HCT116 (cell line): ENCODE data around the gene CBFA2T3. TPM values are rescaled to one million over a fixed set of nuclear protein-coding genes. Genes with fewer than 3 reads are reported as not detected.

Experiments
- ATAC-seq: fragments of 200-7000 bp; cut with Tn5 transposase; 2 replicates; pipeline ENCODE4 v1.9.1; 2020; ENCODE audit warnings: mild to moderate bottlenecking, moderate library complexity
- BruUV-seq: library from RNA; stranded (reverse); fragments of 400-500 nt; replicated peaks from 2 replicates; lab custom pipeline; 2021; lab: Mats Ljungman, UMichigan
- CTCF ChIA-PET: fragments of 300-600 bp; sonication (Branson Sonifier 250); formaldehyde crosslinking; loops from one replicate; lab custom pipeline; 2021; ENCODE audit warnings: antibody characterized with exemption; lab: Charles Lee
- POLR2A ChIA-PET: fragments of 300-600, 350-600 bp; sonication (Branson Sonifier 250); formaldehyde crosslinking; loops from one replicate; lab custom pipeline; 2021; ENCODE audit warnings: antibody characterized with exemption; lab: Charles Lee
- RAD21 ChIA-PET, 2 experiments: fragments of 300-600 bp; sonication (Branson Sonifier 250); formaldehyde crosslinking; loops; one replicate each; lab custom pipeline; 2023; ENCODE audit warnings: low total read pairs in 2 of 2; ENCODE audit not compliant: uncharacterized antibody in 2 of 2, unreplicated experiment in 2 of 2, low non-redundant PET in 1 of 2; lab: Charles Lee
- DNase-seq: peaks from one replicate; pipeline ENCODE4 v3.0.0-alpha.2; 2010; ENCODE audit warnings: low read depth, low spot score
- H2AFZ ChIP-seq: fragments of 200-600 bp; shearing (Covaris generic), sonication (generic); 2 replicates; pipeline ENCODE4 v1.6.1; 2017; ENCODE audit warnings: low read depth, mixed run types, mixed read lengths, antibody characterized with exemption, low read length; ENCODE audit not compliant: poor library complexity, severe bottlenecking
- H3K27ac ChIP-seq: 2 replicates; pipeline ENCODE4 v1.5.1; 2012; ENCODE audit warnings: low read depth, low read length
- H3K27me3 ChIP-seq: fragments of 200-600 bp; sonication (generic); 2 replicates; pipeline ENCODE4 v1.6.1; 2016; ENCODE audit warnings: mixed run types, low read length, mixed read lengths; ENCODE audit not compliant: insufficient read depth
- H3K36me3 ChIP-seq, 2 experiments: fragments of 200-500 bp in 1 of 2; fragments of 200-600 bp in 1 of 2; sonication (Bioruptor generic) in 1 of 2; sonication (generic) in 1 of 2; 2 replicates each; pipeline versions ENCODE4 v1.5.1 to v1.6.1; 2014 to 2016; ENCODE audit warnings: low read length in 2 of 2, inconsistent platforms in 1 of 2, mixed read lengths in 1 of 2, mixed run types in 1 of 2; ENCODE audit not compliant: insufficient read depth in 2 of 2, control insufficient read depth in 1 of 2
- H3K4me1 ChIP-seq, 2 experiments: fragments of 200-600 bp in 1 of 2; sonication (generic) in 1 of 2; 2 replicates each; pipeline versions ENCODE4 v1.5.1 to v1.6.1; 2012 to 2017; ENCODE audit warnings: low read length in 2 of 2, inconsistent platforms in 1 of 2, mild to moderate bottlenecking in 1 of 2, mixed read lengths in 1 of 2, mixed run types in 1 of 2, moderate library complexity in 1 of 2; ENCODE audit not compliant: insufficient read depth in 2 of 2, control insufficient read depth in 1 of 2
- H3K4me2 ChIP-seq: fragments of 200-600 bp; sonication (generic); 2 replicates; pipeline ENCODE4 v1.6.1; 2017; ENCODE audit warnings: mixed run types, low read length, mixed read lengths
- H3K4me3 ChIP-seq, 2 experiments: fragments of 200-600 bp in 1 of 2; sonication (generic) in 1 of 2; replicated peaks in 1 of 2; 2 replicates each; pipeline ENCODE4 v1.5.1; 2011 to 2016; ENCODE audit warnings: low read length in 2 of 2, control low read depth in 1 of 2, low read depth in 1 of 2, mild to moderate bottlenecking in 1 of 2, mixed read lengths in 1 of 2, mixed run types in 1 of 2
- H3K79me2 ChIP-seq: fragments of 200-600 bp; sonication (generic); 2 replicates; pipeline ENCODE4 v1.6.1; 2017; ENCODE audit warnings: mild to moderate bottlenecking, mixed run types, low read length, moderate library complexity, mixed read lengths; ENCODE audit not compliant: insufficient read depth
- H3K9ac ChIP-seq: fragments of 200-600 bp; sonication (generic); 2 replicates; pipeline ENCODE4 v1.6.1; 2016; ENCODE audit warnings: low read length, mixed read lengths
- H3K9me2 ChIP-seq: fragments of 200-600 bp; sonication (generic), shearing (Covaris generic); 2 replicates; pipeline ENCODE4 v1.6.1; 2017; ENCODE audit warnings: mixed run types, mild to moderate bottlenecking, moderate library complexity; ENCODE audit not compliant: insufficient read depth
- H3K9me3 ChIP-seq, 2 experiments: fragments of 200-500 bp in 1 of 2; fragments of 200-600 bp in 1 of 2; sonication (Bioruptor generic) in 1 of 2; sonication (generic) in 1 of 2; 2 replicates each; pipeline ENCODE4 v1.6.1; 2014 to 2017; ENCODE audit warnings: low read length in 2 of 2, mixed read lengths in 2 of 2, inconsistent platforms in 1 of 2, low read depth in 1 of 2, mild to moderate bottlenecking in 1 of 2, mixed run types in 1 of 2, moderate library complexity in 1 of 2; ENCODE audit not compliant: control insufficient read depth in 1 of 2, insufficient read depth in 1 of 2
- H4K20me1 ChIP-seq: fragments of 200-600 bp; sonication (generic), shearing (Covaris generic); 2 replicates; pipeline ENCODE4 v1.6.1; 2017; ENCODE audit warnings: mixed run types, mild to moderate bottlenecking, moderate library complexity; ENCODE audit not compliant: insufficient read depth
- ATF3 ChIP-seq: IDR thresholded peaks from 2 replicates; pipeline ENCODE4 v1.6.1; 2012
- CBX3 ChIP-seq: IDR thresholded peaks from 2 replicates; pipeline ENCODE4 v1.6.1; 2012; ENCODE audit warnings: low read depth
- CEBPB ChIP-seq: IDR thresholded peaks from 2 replicates; pipeline ENCODE4 v1.6.1; 2012; ENCODE audit warnings: low read depth
- CTCF ChIP-seq, 3 experiments: fragments of 200-600 bp in 1 of 3; sonication (generic) in 1 of 3; IDR thresholded peaks in 2 of 3; conservative IDR thresholded peaks in 1 of 3; 2 replicates each; pipeline ENCODE4 v1.5.1; 2012 to 2017; ENCODE audit warnings: low read depth in 2 of 3, low read length in 2 of 3, antibody characterized with exemption in 1 of 3, borderline replicate concordance in 1 of 3, control low read depth in 1 of 3, mild to moderate bottlenecking in 1 of 3, mixed read lengths in 1 of 3, mixed run types in 1 of 3, moderate library complexity in 1 of 3; ENCODE audit not compliant: insufficient read depth in 1 of 3
- EZH2 ChIP-seq: fragments of 200-600 bp; sonication (generic); IDR thresholded peaks from 2 replicates; pipeline ENCODE4 v1.6.1; 2017; ENCODE audit warnings: antibody characterized with exemption, mixed run types
- FOSL1 ChIP-seq: IDR thresholded peaks from 2 replicates; pipeline ENCODE4 v1.6.1; 2012; ENCODE audit warnings: low read depth
- JUND ChIP-seq: IDR thresholded peaks from 2 replicates; pipeline ENCODE4 v1.6.1; 2012
- MAX ChIP-seq: IDR thresholded peaks from 2 replicates; pipeline ENCODE4 v1.6.1; 2012
- POLR2A ChIP-seq: IDR thresholded peaks from 2 replicates; pipeline ENCODE4 v1.7.0; 2011; ENCODE audit warnings: borderline replicate concordance; ENCODE audit not compliant: insufficient read depth, insufficient read length; ENCODE audit errors: extremely low read depth
- SIN3A ChIP-seq: IDR thresholded peaks from 2 replicates; pipeline ENCODE4 v1.6.1; 2012; ENCODE audit warnings: low read depth
- SP1 ChIP-seq: IDR thresholded peaks from 2 replicates; pipeline ENCODE4 v1.6.1; 2012; ENCODE audit warnings: low read depth
- TCF7L2 ChIP-seq: IDR thresholded peaks from 2 replicates; pipeline ENCODE4 v1.7.0; 2011; ENCODE audit warnings: borderline replicate concordance, inconsistent platforms; ENCODE audit not compliant: insufficient read depth, insufficient read length; ENCODE audit errors: extremely low read depth
- YY1 ChIP-seq: IDR thresholded peaks from 2 replicates; pipeline ENCODE4 v1.6.1; 2011; ENCODE audit warnings: low read length, low read depth, moderate library complexity, mild to moderate bottlenecking; ENCODE audit not compliant: insufficient replicate concordance; ENCODE audit errors: extremely low read depth
- ZFX ChIP-seq: fragments of 450-650 bp; IDR thresholded peaks from 2 replicates; pipeline ENCODE4 v1.6.1; 2017
- intact Hi-C: fragments of 100-400 bp; cut with micrococcal nuclease; formaldehyde crosslinking; loops from 2 replicates; pipeline ENCODE4 v1.10.0; 2022
- total RNA-seq: library from RNA; stranded (reverse); gene quantifications from one replicate; pipeline ENCODE4 v1.2.1, GENCODE V29; 2021; ENCODE audit not compliant: unreplicated experiment

CBFA2T3 gene
- total RNA-seq, 1 experiment from 2014 or later: 19.1 TPM

GRCh38 chr16:88864521-88864920, 112.5 kb downstream of the CBFA2T3 start:
- TF ChIP-seq ZFX (no peak), POLR2A (no peak), CBX3 (no peak), SP1 (no peak), SIN3A (no peak), CEBPB (no peak), CTCF (IDR thresholded peaks at IDR 0.05 in 2 of 3, conservative IDR thresholded peaks at IDR 0.05 in 1 of 3; ENCODE audit: borderline replicate concordance in 1 of 3, insufficient read depth in 1 of 3, low read depth in 2 of 3, low read length in 2 of 3) (no peak), FOSL1 (no peak), JUND (no peak), EZH2 (no peak), ATF3 (no peak), YY1 (no peak), MAX (no peak), TCF7L2 (no peak)
- TF ChIP-seq, all 23 proteins: peak for 0
- no peaks in the 10 kb centered on the region for H3K4me1 ChIP-seq
- H3K4me3 ChIP-seq: no peak overlapping the region
- H2AFZ ChIP-seq: no peak overlapping the region
- no peak overlapping the region for H3K27ac ChIP-seq
- BruUV-seq: no TSS peak
- H3K36me3 ChIP-seq: peaks cover 15 to 18% of the 10 kb centered on the region in 2 experiments; a peak in 3 of 4 replicates
- no peak overlapping the region for H3K9ac ChIP-seq
- POLR2A ChIA-PET: no interaction called here
- intact Hi-C loops: no loop called here
- no peaks in the 10 kb centered on the region for H3K79me2 ChIP-seq
- no peaks in the 10 kb centered on the region for H3K27me3 ChIP-seq
- no peaks in the 10 kb centered on the region for H3K9me3 ChIP-seq
- CTCF ChIA-PET: interaction anchor here (0.7 to 1.0 kb wide), 2 partner anchors 8 to 13 kb away, joined by 3 read pairs; partner anchors contain the start of genes GALNS and TRAPPC2L
- DNase-seq (no peak), ATAC-seq (peak; percentile 24)
- no peaks in the 10 kb centered on the region for H3K9me2 ChIP-seq
- no peak overlapping the region for H3K4me2 ChIP-seq
- RAD21 ChIA-PET: no interaction called here
- H4K20me1 ChIP-seq: no peaks in the 10 kb centered on the region
